ENCODE results near the gene TRMT10B.

- TF ChIP-seq CTCF (IDR thresholded peaks at IDR 0.05) (no peak), POLR2A (IDR thresholded peaks at IDR 0.05) (no peak)
These were observed 34.1 kb upstream of the TRMT10B start for GRCh38 chr9:37719526-37719925.
